Neuronal stem cell (in vitro differentiated cells): ENCODE results near the gene IGSF3.
"Not testable (repeated sequence)": the region's sequence is repeated elsewhere in the genome, so short reads cannot be mapped to it uniquely, and the experiment has no call there.

ENCODE experiments used
- DNase-seq: peaks from one replicate; pipeline ENCODE4 v3.0.0-alpha.2; 2013; ENCODE audit warnings: low spot score
- H2AFZ ChIP-seq: one replicate; pipeline ENCODE4 v1.6.1; 2013; ENCODE audit warnings: mild to moderate bottlenecking, low read length, inconsistent platforms
- H2AK5ac ChIP-seq: 2 replicates; pipeline ENCODE4 v1.6.1; 2013; ENCODE audit warnings: low read depth, mild to moderate bottlenecking, inconsistent platforms, low read length, moderate library complexity, mixed read lengths
- H2BK120ac ChIP-seq: 2 replicates; pipeline ENCODE4 v1.6.1; 2013; ENCODE audit warnings: low read depth, mild to moderate bottlenecking, inconsistent platforms, low read length, moderate library complexity, mixed read lengths
- H2BK12ac ChIP-seq: one replicate; pipeline ENCODE4 v1.6.1; 2013; ENCODE audit warnings: low read length, inconsistent platforms
- H2BK15ac ChIP-seq: 2 replicates; pipeline ENCODE4 v1.6.1; 2013; ENCODE audit warnings: mild to moderate bottlenecking, low read length, inconsistent platforms, mixed read lengths
- H2BK5ac ChIP-seq: one replicate; pipeline ENCODE4 v1.6.1; 2013; ENCODE audit warnings: inconsistent platforms, mild to moderate bottlenecking, low read length, moderate library complexity
- H3K14ac ChIP-seq: one replicate; pipeline ENCODE4 v1.6.1; 2013; ENCODE audit warnings: low read length, inconsistent platforms
- H3K18ac ChIP-seq: 2 replicates; pipeline ENCODE4 v1.6.1; 2013; ENCODE audit warnings: low read length, inconsistent platforms
- H3K23ac ChIP-seq: 2 replicates; pipeline ENCODE4 v1.6.1; 2013; ENCODE audit warnings: low read depth, mild to moderate bottlenecking, mixed read lengths, low read length, inconsistent platforms; ENCODE audit not compliant: poor library complexity
- H3K27ac ChIP-seq: replicated peaks from 3 replicates; pipeline ENCODE4 v1.5.1; 2013; ENCODE audit warnings: low read length, inconsistent platforms
- H3K27me3 ChIP-seq, 3 experiments: 2 replicates each; pipeline ENCODE4 v1.6.1; 2013; ENCODE audit warnings: low read length in 3 of 3, mild to moderate bottlenecking in 2 of 3, inconsistent platforms in 1 of 3, low read depth in 1 of 3, mixed read lengths in 1 of 3, moderate library complexity in 1 of 3; ENCODE audit not compliant: control insufficient read depth in 3 of 3, insufficient read depth in 3 of 3
- H3K36me3 ChIP-seq, 2 donors: replicated peaks in 1 of 2; 2 replicates each; pipeline ENCODE4 v1.6.1; 2013; ENCODE audit warnings: low read length in 2 of 2; ENCODE audit not compliant: control insufficient read depth in 2 of 2, insufficient read depth in 2 of 2
- H3K4ac ChIP-seq: 2 replicates; pipeline ENCODE4 v1.6.1; 2013; ENCODE audit warnings: inconsistent platforms, mild to moderate bottlenecking, low read length, moderate library complexity
- H3K4me1 ChIP-seq, 2 donors: 1 replicate in 1 of 2; 2 replicates in 1 of 2; pipeline ENCODE4 v1.6.1; 2013; ENCODE audit warnings: low read length in 2 of 2, low read depth in 1 of 2; ENCODE audit not compliant: control insufficient read depth in 2 of 2, insufficient read depth in 1 of 2
- H3K4me2 ChIP-seq: one replicate; pipeline ENCODE4 v1.6.1; 2013; ENCODE audit warnings: mild to moderate bottlenecking, low read length, inconsistent platforms; ENCODE audit not compliant: insufficient read depth, poor library complexity, severe bottlenecking
- H3K4me3 ChIP-seq, 2 donors: 2 replicates each; pipeline ENCODE4 v1.5.1; 2013; ENCODE audit warnings: low read length in 2 of 2, mild to moderate bottlenecking in 2 of 2, inconsistent platforms in 1 of 2, moderate library complexity in 1 of 2
- H3K79me1 ChIP-seq: one replicate; pipeline ENCODE4 v1.6.1; 2013; ENCODE audit warnings: low read depth, mild to moderate bottlenecking, inconsistent platforms, low read length, moderate library complexity
- H3K9ac ChIP-seq: one replicate; pipeline ENCODE4 v1.6.1; 2013; ENCODE audit warnings: mild to moderate bottlenecking, low read depth, low read length, inconsistent platforms; ENCODE audit not compliant: poor library complexity
- H3K9me3 ChIP-seq, 2 donors: replicated peaks in 1 of 2; 2 replicates each; pipeline versions ENCODE3 to v1.6.1; 2013; ENCODE audit warnings: low read length in 2 of 2, mild to moderate bottlenecking in 2 of 2, inconsistent platforms in 1 of 2, low read depth in 1 of 2, mixed read lengths in 1 of 2, moderate library complexity in 1 of 2; ENCODE audit not compliant: control insufficient read depth in 2 of 2, insufficient read depth in 1 of 2
- H4K8ac ChIP-seq: one replicate; pipeline ENCODE4 v1.6.1; 2013; ENCODE audit warnings: low read depth, mild to moderate bottlenecking, inconsistent platforms, low read length, moderate library complexity
- H4K91ac ChIP-seq: one replicate; pipeline ENCODE4 v1.6.1; 2013; ENCODE audit warnings: low read length, low read depth, mild to moderate bottlenecking, inconsistent platforms; ENCODE audit not compliant: poor library complexity
- WGBS, 2 donors: extraction: QIAGEN DNeasy Blood & Tissue Kit; methylation state at CpG; one replicate each; pipeline ENCODE4 v1.1.7; 2013; ENCODE audit warnings: missing lambda C conversion rate in 2 of 2, mixed read lengths in 1 of 2; ENCODE audit not compliant: insufficient read length in 2 of 2, insufficient replicate concordance in 1 of 2; ENCODE audit errors: extremely low coverage in 2 of 2; 5-methylcytosine and 5-hydroxymethylcytosine counted together

Gene IGSF3

DNA sequence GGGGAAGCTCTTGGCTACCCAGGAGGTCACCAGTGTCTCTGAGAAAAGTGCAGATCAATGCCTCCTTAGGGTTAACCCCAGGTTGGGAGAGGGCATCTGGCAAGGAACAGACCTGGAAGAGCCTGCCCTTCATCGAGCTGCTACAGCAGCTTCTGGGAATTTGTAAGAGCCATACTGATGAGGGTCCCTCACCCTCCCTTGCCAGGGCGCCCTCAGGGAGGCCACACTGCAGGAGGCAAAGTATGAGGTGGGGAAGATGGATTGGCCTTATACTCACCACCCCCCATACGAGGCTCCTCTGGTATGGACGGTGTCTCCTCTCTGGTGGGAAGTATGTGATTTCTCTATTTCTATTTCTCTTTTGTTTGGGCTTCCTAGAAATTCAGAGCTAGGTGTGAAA, 13.2 kb downstream of the IGSF3 start:
- no peak overlapping the region for H2AK5ac ChIP-seq
- H3K4me1 ChIP-seq = peaks cover 0 to 4% of the 10 kb centered on the region in 2 donors
- H2BK15ac ChIP-seq = no peak overlapping the region
- H3K4ac ChIP-seq = no peak overlapping the region
- H4K91ac ChIP-seq = no peak overlapping the region
- no peaks in the 10 kb centered on the region for H3K36me3 ChIP-seq
- H2AFZ ChIP-seq = no peak overlapping the region
- H3K4me2 ChIP-seq = no peak overlapping the region
- no peak overlapping the region for H3K23ac ChIP-seq
- H3K27me3 ChIP-seq = no peaks in the 10 kb centered on the region
- H3K9me3 ChIP-seq = no peaks in the 10 kb centered on the region
- no CpG with 5 or more reads among the region's 4 CpGs for WGBS, 2 donors
- no peak overlapping the region for H2BK12ac ChIP-seq
- no peak overlapping the region for H4K8ac ChIP-seq
- no peak for DNase-seq
- H2BK120ac ChIP-seq = no peak overlapping the region
- no peak overlapping the region for H3K14ac ChIP-seq
- no peak overlapping the region for H3K4me3 ChIP-seq
- no peaks in the 10 kb centered on the region for H3K79me1 ChIP-seq
- H3K27ac ChIP-seq = no peak overlapping the region
- H3K9ac ChIP-seq = no peak overlapping the region
- H3K18ac ChIP-seq = no peak overlapping the region
- no peak overlapping the region for H2BK5ac ChIP-seq

DNA sequence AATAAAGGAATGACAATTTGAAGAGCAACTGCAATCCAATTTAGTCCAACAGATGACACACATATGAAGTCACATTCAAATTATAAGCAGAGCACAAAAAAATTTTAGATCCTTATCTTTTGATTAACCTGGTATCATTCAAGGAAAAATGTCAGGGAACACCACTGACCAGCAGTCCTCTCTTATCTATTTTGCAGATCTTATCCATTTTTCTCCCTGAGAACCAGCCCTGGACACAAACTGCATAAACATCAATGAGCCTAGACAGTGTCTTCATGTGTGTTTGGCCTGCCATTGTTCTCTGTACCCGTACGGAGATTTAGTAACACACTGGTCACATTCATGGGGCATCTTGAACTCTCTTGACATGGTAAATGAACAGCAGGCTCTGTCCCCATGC, 14.9 kb downstream of the IGSF3 start:
- not testable (repeated sequence) for H2BK15ac ChIP-seq, H2AK5ac ChIP-seq, H2BK5ac ChIP-seq, H3K14ac ChIP-seq, H2AFZ ChIP-seq, H3K4me3 ChIP-seq, H3K18ac ChIP-seq, H3K27me3 ChIP-seq, H3K9me3 ChIP-seq, H3K36me3 ChIP-seq, H3K4me2 ChIP-seq, H3K4me1 ChIP-seq, H3K79me1 ChIP-seq, H3K9ac ChIP-seq, H3K4ac ChIP-seq, H2BK120ac ChIP-seq, H3K23ac ChIP-seq, DNase-seq, H2BK12ac ChIP-seq, H4K8ac ChIP-seq, H3K27ac ChIP-seq, H4K91ac ChIP-seq
- WGBS, 2 donors = no CpG with 5 or more reads among the region's 2 CpGs

DNA sequence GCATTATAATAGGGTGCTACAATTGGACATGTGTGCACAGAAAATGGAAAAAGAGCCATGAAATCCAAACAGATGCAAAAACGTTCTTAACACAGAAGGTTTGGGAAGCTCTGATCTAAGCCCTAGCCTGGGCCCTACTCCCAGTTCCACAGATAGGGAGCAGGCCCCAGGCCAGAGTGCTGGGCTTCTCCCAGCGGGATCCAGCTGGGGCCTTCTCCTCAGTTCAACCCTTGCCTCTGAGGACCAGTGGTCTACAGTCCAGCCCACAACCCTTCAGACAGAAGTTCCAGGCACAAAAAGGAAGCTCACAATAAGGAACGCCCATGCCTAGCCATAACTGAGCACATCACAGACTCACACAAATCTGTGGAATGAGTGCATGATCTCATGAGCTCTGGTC, 16.8 kb downstream of the IGSF3 start:
- DNase-seq, H4K91ac ChIP-seq, H2BK15ac ChIP-seq, H3K23ac ChIP-seq, H3K9ac ChIP-seq, H2AFZ ChIP-seq, H3K27ac ChIP-seq, H2BK120ac ChIP-seq, H3K4ac ChIP-seq, H3K14ac ChIP-seq, H2BK12ac ChIP-seq, H3K27me3 ChIP-seq, H3K79me1 ChIP-seq, H3K4me3 ChIP-seq, H2AK5ac ChIP-seq, H3K36me3 ChIP-seq, H4K8ac ChIP-seq, H3K9me3 ChIP-seq, H3K18ac ChIP-seq, H2BK5ac ChIP-seq, H3K4me2 ChIP-seq: not testable (repeated sequence)
- no CpG with 5 or more reads among the region's 3 CpGs for WGBS, 2 donors
- H3K4me1 ChIP-seq = peaks cover 2 to 12% of the 10 kb centered on the region in 2 donors

DNA sequence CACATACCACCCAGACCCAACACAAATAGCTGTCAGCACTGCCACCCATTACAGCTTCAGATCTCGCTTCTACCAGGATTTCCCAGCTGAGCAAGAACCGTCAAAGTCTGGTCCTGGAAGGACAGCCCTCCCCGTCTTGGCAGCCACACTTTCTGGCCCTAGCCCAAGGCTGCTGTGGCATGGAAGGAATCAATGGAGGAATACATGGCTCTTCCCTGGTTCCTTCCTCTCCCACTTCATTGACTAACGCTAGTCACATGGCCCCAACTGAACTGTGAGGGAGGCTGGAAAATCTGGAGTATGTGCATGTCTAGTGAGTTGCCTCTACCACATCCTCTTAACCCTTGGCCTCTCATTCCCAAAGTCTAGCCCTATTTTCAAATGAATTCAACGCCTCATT, 18.5 kb downstream of the IGSF3 start:
- not testable (repeated sequence) for H2BK5ac ChIP-seq, H3K9me3 ChIP-seq, H3K27me3 ChIP-seq, H3K23ac ChIP-seq, H3K4me2 ChIP-seq, H3K4ac ChIP-seq, H3K36me3 ChIP-seq, H2BK12ac ChIP-seq, H3K14ac ChIP-seq, H3K9ac ChIP-seq, H2AK5ac ChIP-seq, H3K18ac ChIP-seq, H3K27ac ChIP-seq, H3K79me1 ChIP-seq, H3K4me3 ChIP-seq, H4K91ac ChIP-seq, H2BK15ac ChIP-seq, H2BK120ac ChIP-seq, H4K8ac ChIP-seq, DNase-seq, H2AFZ ChIP-seq
- WGBS, 2 donors = no CpG with 5 or more reads among the region's 5 CpGs
- H3K4me1 ChIP-seq = peaks cover 2 to 17% of the 10 kb centered on the region in 2 donors
